HepG2 (cell line): ENCODE data around the gene FAM193A. TPM values are rescaled to one million over a fixed set of nuclear protein-coding genes. Genes with fewer than 3 reads are reported as not detected.

Experiments
- ATAC-seq: fragments of 200-7000 bp; cut with Tn5 transposase; 3 replicates; pipeline ENCODE4 v1.9.1; 2020; ENCODE audit warnings: mild to moderate bottlenecking, moderate library complexity
- BruUV-seq: library from RNA; stranded (reverse); fragments of 400-500 nt; replicated peaks from 2 replicates; lab custom pipeline; 2021; lab: Mats Ljungman, UMichigan
- CTCF ChIA-PET: fragments of 300-600 bp; formaldehyde crosslinking; extraction: SDS; loops from one replicate; lab custom pipeline; 2021; ENCODE audit warnings: low total read pairs, inconsistent platforms, low intra/inter-chr PET ratio; lab: Yijun Ruan, JAX
- POLR2A ChIA-PET: fragments of 350-600 bp; sonication (Branson Sonifier 250); formaldehyde crosslinking; loops from one replicate; lab custom pipeline; 2020; ENCODE audit warnings: antibody characterized with exemption, inconsistent platforms; lab: Yijun Ruan, JAX
- DNase-seq: peaks from one replicate; pipeline ENCODE4 v3.0.0-alpha.2; 2015; ENCODE audit warnings: low spot score
- FAIRE-seq: peaks from 3 replicates; lab custom pipeline; 2011; peaks lifted over from hg19 to GRCh38; lab: Jason Lieb, UNC
- H2AFZ ChIP-seq: one replicate; pipeline ENCODE4 v1.6.1; 2011; ENCODE audit warnings: low read length, inconsistent platforms
- H3K27ac ChIP-seq: fragments of 300-600 bp; 3 replicates; pipeline ENCODE4 v1.8.0; 2011; ENCODE audit warnings: mixed run types, mild to moderate bottlenecking, mixed read lengths, low read length, inconsistent platforms; ENCODE audit not compliant: insufficient read depth; ENCODE audit errors: extremely low read length
- H3K27me3 ChIP-seq, 2 experiments: fragments of 200-600 bp in 1 of 2; 2 replicates in 1 of 2; 3 replicates in 1 of 2; pipeline versions ENCODE4 v1.6.0 to v1.8.0; 2011; ENCODE audit warnings: low read length in 2 of 2, mild to moderate bottlenecking in 2 of 2, moderate library complexity in 2 of 2, inconsistent platforms in 1 of 2; ENCODE audit not compliant: insufficient read depth in 2 of 2, control insufficient read depth in 1 of 2
- H3K36me3 ChIP-seq, 2 experiments: fragments of 200-600 bp in 1 of 2; replicated peaks in 1 of 2; 2 replicates in 1 of 2; 3 replicates in 1 of 2; pipeline versions ENCODE4 v1.5.1 to v1.8.0; 2011; ENCODE audit warnings: low read length in 2 of 2, inconsistent platforms in 1 of 2; ENCODE audit not compliant: insufficient read depth in 2 of 2, control insufficient read depth in 1 of 2
- H3K4me1 ChIP-seq: 2 replicates; pipeline ENCODE4 v1.5.1; 2012; ENCODE audit warnings: low read length, inconsistent platforms; ENCODE audit not compliant: insufficient read depth
- H3K4me2 ChIP-seq: 2 replicates; pipeline ENCODE4 v1.6.0; 2011; ENCODE audit warnings: low read depth, low read length, inconsistent platforms
- H3K4me3 ChIP-seq, 3 experiments: fragments of 200-600 bp in 1 of 3; sonication (generic), shearing (Covaris generic) in 1 of 3; replicated peaks in 1 of 3; 2 replicates each; pipeline ENCODE4 v1.5.1; 2011 to 2016; ENCODE audit warnings: low read length in 3 of 3, inconsistent platforms in 2 of 3, low read depth in 2 of 3, mild to moderate bottlenecking in 2 of 3, control low read depth in 1 of 3, mixed read lengths in 1 of 3; ENCODE audit not compliant: insufficient read depth in 1 of 3
- H3K79me2 ChIP-seq: one replicate; pipeline ENCODE4 v1.6.1; 2011; ENCODE audit warnings: low read length, inconsistent platforms; ENCODE audit not compliant: insufficient read depth
- H3K9ac ChIP-seq: 2 replicates; pipeline ENCODE4 v1.6.0; 2011; ENCODE audit warnings: mild to moderate bottlenecking, low read depth, low read length, inconsistent platforms; ENCODE audit not compliant: insufficient read depth
- H3K9me3 ChIP-seq: 2 replicates; pipeline ENCODE4 v1.5.1; 2012; ENCODE audit warnings: mild to moderate bottlenecking, low read length
- H4K20me1 ChIP-seq: 2 replicates; pipeline ENCODE4 v1.6.0; 2011; ENCODE audit warnings: inconsistent platforms, mild to moderate bottlenecking, low read length, moderate library complexity; ENCODE audit not compliant: insufficient read depth
- BHLHE40 ChIP-seq: IDR thresholded peaks from 2 replicates; pipeline ENCODE4 v1.6.1; 2011; ENCODE audit warnings: low read length, improper control_type of control experiment
- ETV6 ChIP-seq: sonication (generic); formaldehyde crosslinking; conservative IDR thresholded peaks from 2 replicates; pipeline ENCODE4 v1.4.0; 2020; ENCODE audit warnings: missing genetic modification reagents
- MXD1 ChIP-seq: sonication (generic); formaldehyde crosslinking; IDR thresholded peaks from 2 replicates; pipeline ENCODE4 v1.4.0; 2020; ENCODE audit warnings: mild to moderate bottlenecking, missing genetic modification reagents
- NFIB ChIP-seq: sonication (generic); formaldehyde crosslinking; IDR thresholded peaks from 2 replicates; pipeline ENCODE4 v1.9.0; 2021; ENCODE audit warnings: missing genetic modification reagents, mild to moderate bottlenecking, borderline replicate concordance
- NRL ChIP-seq: sonication (generic); formaldehyde crosslinking; IDR thresholded peaks from 2 replicates; pipeline ENCODE4 v1.5.0; 2020; ENCODE audit warnings: missing genetic modification reagents, mild to moderate bottlenecking, moderate library complexity, borderline replicate concordance
- RELA ChIP-seq: sonication (generic); formaldehyde crosslinking; IDR thresholded peaks from 2 replicates; pipeline ENCODE4 v1.4.0; 2020; ENCODE audit warnings: missing genetic modification reagents
- RORA ChIP-seq: sonication (generic); formaldehyde crosslinking; IDR thresholded peaks from 2 replicates; pipeline ENCODE4 v1.5.0; 2020; ENCODE audit warnings: mild to moderate bottlenecking, missing genetic modification reagents, moderate library complexity
- SALL1 ChIP-seq: sonication (generic); formaldehyde crosslinking; IDR thresholded peaks from 2 replicates; pipeline ENCODE4 v1.8.0; 2022; ENCODE audit warnings: mild to moderate bottlenecking, missing genetic modification reagents
- SP4 ChIP-seq: sonication (generic); formaldehyde crosslinking; IDR thresholded peaks from 2 replicates; pipeline ENCODE4 v1.8.1; 2023; ENCODE audit warnings: mild to moderate bottlenecking, missing genetic modification reagents
- XRCC5 ChIP-seq: fragments of 200-400 bp; formaldehyde crosslinking; optimal IDR thresholded peaks from 2 replicates; pipeline ENCODE3; 2017; ENCODE audit warnings: mild to moderate bottlenecking, low read length
- ZC3H13 ChIP-seq: sonication (generic); formaldehyde crosslinking; IDR thresholded peaks from 2 replicates; pipeline ENCODE4 v1.8.1; 2023; ENCODE audit warnings: mild to moderate bottlenecking, missing genetic modification reagents, moderate library complexity
- ZNF20 ChIP-seq: sonication (generic); formaldehyde crosslinking; IDR thresholded peaks from 2 replicates; pipeline ENCODE4 v1.4.0; 2020; ENCODE audit warnings: mild to moderate bottlenecking, moderate library complexity, missing genetic modification reagents
- ZNF550 ChIP-seq: sonication (generic); formaldehyde crosslinking; IDR thresholded peaks from 2 replicates; pipeline ENCODE4 v1.4.0; 2020; ENCODE audit warnings: mild to moderate bottlenecking, missing genetic modification reagents, borderline replicate concordance
- WGBS: methylation state at CpG from one replicate; pipeline ENCODE4 v1.1.6; 2017; ENCODE audit warnings: low lambda C conversion rate; 5-methylcytosine and 5-hydroxymethylcytosine counted together
- in situ Hi-C: cut with HindIII; loops from 2 replicates; pipeline ENCODE4 v1.10.0; 2017; ENCODE audit warnings: low pct_unique_long_range_greater_than_20kb; ENCODE audit not compliant: extremely low pct_ligation_motif_present
- intact Hi-C: fragments of 100-400 bp; cut with micrococcal nuclease; formaldehyde crosslinking; loops from one replicate; pipeline ENCODE4 v1.10.0; 2022; ENCODE audit not compliant: unreplicated experiment
- polyA plus RNA-seq, 8 experiments: library from polyadenylated mRNA; depleted of rRNA in 3 of 8; stranded (reverse) in 7 of 8; unstranded in 1 of 8; fragments of >200 nt; fragmentation: Illumina TruSeq in 4 of 8; extraction: Trizol in 4 of 8; gene quantifications; 2 replicates each; pipeline versions ENCODE4 v1.2.1 to v1.2.3, GENCODE V29; 2011 to 2016; ENCODE audit warnings: low read depth in 4 of 8, missing spikeins in 1 of 8, mixed read lengths in 1 of 8; ENCODE audit not compliant: insufficient read depth in 1 of 8
- total RNA-seq, 5 experiments: library from RNA; depleted of rRNA; stranded (reverse); fragments of >200 nt; fragmentation: Illumina TruSeq; extraction: Trizol; gene quantifications; 2 replicates each; pipeline ENCODE4 v1.2.3, GENCODE V29; 2016; ENCODE audit warnings: low read depth in 1 of 5

The FAM193A gene
- total and polyA plus RNA-seq, 2 of the 13 experiments (the other 11 are each of a cell fraction or from before 2014, with no cell fraction given), result 5.7 to 8.7 TPM

DNA sequence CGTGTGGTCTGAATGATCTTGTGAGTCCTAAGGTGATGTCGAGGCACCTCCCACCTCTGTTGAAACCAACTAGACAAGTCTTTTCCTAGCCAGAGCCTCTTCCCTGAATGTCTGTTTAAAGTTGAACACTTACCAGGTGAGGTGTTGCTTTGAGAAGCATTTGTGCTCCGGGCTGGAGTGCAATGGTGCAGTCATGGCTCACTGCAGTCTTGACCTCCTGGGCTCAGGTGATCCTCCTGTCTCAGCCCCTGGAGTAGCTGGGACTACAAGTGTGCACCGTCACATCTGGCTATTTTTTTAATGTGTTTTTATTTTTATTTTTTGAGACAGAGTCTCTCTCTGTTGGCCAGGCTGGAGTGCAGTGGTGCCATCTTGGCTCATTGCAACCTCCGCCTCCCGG lies 49.5 kb upstream of the FAM193A start:
- Histone ChIP-seq H3K79me2 (peaks cover 85% of the 10 kb centered on the region), H3K27me3 (no peaks in the 10 kb centered on the region), H3K9ac (no peak overlapping the region), H3K27ac (no peak overlapping the region), H4K20me1 (peaks cover 52% of the 10 kb centered on the region), H3K4me1 (peaks cover 14% of the 10 kb centered on the region), H3K4me2 (no peak overlapping the region), H2AFZ (no peak overlapping the region), H3K9me3 (no peaks in the 10 kb centered on the region), H3K4me3 (no peak overlapping the region), H3K36me3 (peaks cover 6 to 31% of the 10 kb centered on the region in 2 experiments; a peak in 4 of 5 replicates)
- no TSS peak for BruUV-seq
- no peak for ATAC-seq
- intact Hi-C loops, result no loop called here
- POLR2A ChIA-PET, result no interaction called here
- no peak for FAIRE-seq
- DNase-seq, result no peak
- CTCF ChIA-PET, result no interaction called here
- 97% methylated on average over 6 of the region's 6 CpGs for WGBS
- in situ Hi-C loops, result no loop called here
- TF ChIP-seq BHLHE40 (no peak), SP4 (CRISPR knock-in tag) (no peak), ZC3H13 (CRISPR knock-in tag) (no peak), MXD1 (CRISPR knock-in tag) (no peak), ZNF20 (CRISPR knock-in tag) (no peak)

- ChIA-PET POLR2A (interaction anchor here (1.2 kb wide), 1 partner anchor 19 kb away, joined by 4 read pairs; the partner anchor contains the start of gene RNF4), CTCF (no interaction called here)
- WGBS, result 92% methylated on average over 6 of the region's 6 CpGs
- in situ Hi-C loops (no loop called here), intact Hi-C loops (no loop called here)
- FAIRE-seq (no peak), DNase-seq (no peak), ATAC-seq (no peak)
- H3K4me1 ChIP-seq, result peaks cover 8% of the 10 kb centered on the region
- BruUV-seq, result no TSS peak
- H3K27me3 ChIP-seq, result no peaks in the 10 kb centered on the region
- H4K20me1 ChIP-seq, result peaks cover 46% of the 10 kb centered on the region
- H3K79me2 ChIP-seq, result peaks cover 85% of the 10 kb centered on the region
- no peak overlapping the region for H2AFZ ChIP-seq
- H3K4me3 ChIP-seq, result no peak overlapping the region
- H3K4me2 ChIP-seq, result no peak overlapping the region
- no peak overlapping the region for H3K9ac ChIP-seq
- H3K9me3 ChIP-seq, result no peaks in the 10 kb centered on the region
- H3K36me3 ChIP-seq, result peaks cover 9 to 37% of the 10 kb centered on the region in 2 experiments; a peak in 4 of 5 replicates
- H3K27ac ChIP-seq, result no peak overlapping the region
- TF ChIP-seq SALL1 (CRISPR knock-in tag) (no peak), XRCC5 (no peak), ETV6 (no peak), ZNF550 (CRISPR knock-in tag) (no peak), NRL (CRISPR knock-in tag) (no peak), NFIB (CRISPR knock-in tag) (no peak), RORA (CRISPR knock-in tag) (no peak), RELA (CRISPR knock-in tag) (no peak)
These were observed 48.8 kb upstream of the FAM193A start for GRCh38 chr4:2487632-2488031.
